Neural cell (in vitro differentiated cells): ENCODE results near the gene EIF2S2. TPM values are rescaled to one million over a fixed set of nuclear protein-coding genes. Genes with fewer than 3 reads are reported as not detected.

Experiments used
- H2AFZ ChIP-seq: fragments of 200-600, 300-800 bp; sonication (generic), shearing (Covaris generic); 2 replicates; pipeline ENCODE4 v1.6.0; 2014; ENCODE audit warnings: low read depth, mild to moderate bottlenecking, antibody characterized with exemption, low read length, moderate library complexity
- H3F3A ChIP-seq: fragments of 200-600 bp; shearing (Covaris generic); 2 replicates; pipeline ENCODE4 v1.6.1; 2016; ENCODE audit warnings: mild to moderate bottlenecking, moderate library complexity, mixed read lengths, antibody characterized with exemption, low read length; ENCODE audit not compliant: insufficient read depth, poor library complexity, severe bottlenecking
- H3K27ac ChIP-seq: fragments of 200-600, 300-800 bp; sonication (generic), shearing (Covaris generic); 2 replicates; pipeline ENCODE4 v1.5.1; 2014; ENCODE audit warnings: mild to moderate bottlenecking, low read length, moderate library complexity
- H3K27me3 ChIP-seq: fragments of 300-800, 200-600 bp; sonication (generic), shearing (Covaris generic); 2 replicates; pipeline ENCODE4 v1.6.0; 2014; ENCODE audit warnings: mild to moderate bottlenecking, low read depth, low read length, moderate library complexity; ENCODE audit not compliant: insufficient read depth
- H3K36me3 ChIP-seq: fragments of 300-800, 200-600 bp; sonication (generic), shearing (Covaris generic); 2 replicates; pipeline ENCODE4 v1.5.1; 2014; ENCODE audit warnings: mild to moderate bottlenecking, antibody characterized with exemption, low read length, moderate library complexity; ENCODE audit not compliant: insufficient read depth
- H3K4me2 ChIP-seq: fragments of 300-800, 200-600 bp; sonication (generic), shearing (Covaris generic); 2 replicates; pipeline ENCODE4 v1.6.0; 2014; ENCODE audit warnings: mild to moderate bottlenecking, low read length
- H3K4me3 ChIP-seq: fragments of 300-800, 200-600 bp; sonication (generic), shearing (Covaris generic); 2 replicates; pipeline ENCODE4 v1.5.1; 2014; ENCODE audit warnings: mild to moderate bottlenecking, low read length, moderate library complexity
- H3K79me2 ChIP-seq: fragments of 200-600 bp; shearing (Covaris generic); replicated peaks from 2 replicates; pipeline ENCODE4 v1.6.0; 2014; ENCODE audit warnings: mild to moderate bottlenecking, low read length, moderate library complexity; ENCODE audit not compliant: insufficient read depth
- H3K9ac ChIP-seq: fragments of 300-800, 200-600 bp; sonication (generic), shearing (Covaris generic); 2 replicates; pipeline ENCODE4 v1.6.1; 2016; ENCODE audit warnings: mild to moderate bottlenecking, low read length, mixed read lengths
- H3K9me2 ChIP-seq: fragments of 200-600 bp; shearing (Covaris generic); 2 replicates; pipeline ENCODE4 v1.6.1; 2016; ENCODE audit warnings: mild to moderate bottlenecking, low read length, mixed read lengths; ENCODE audit not compliant: insufficient read depth
- H3K9me3 ChIP-seq: fragments of 200-600, 300-800 bp; sonication (generic), shearing (Covaris generic); 2 replicates; pipeline ENCODE4 v1.6.1; 2016; ENCODE audit warnings: mild to moderate bottlenecking, mixed run types, low read length, moderate library complexity, mixed read lengths
- H4K20me1 ChIP-seq: fragments of 200-600 bp; shearing (Covaris generic); 2 replicates; pipeline ENCODE4 v1.6.1; 2016; ENCODE audit warnings: mild to moderate bottlenecking, mixed run types; ENCODE audit not compliant: insufficient read depth
- EP300 ChIP-seq: fragments of 450-650 bp; conservative IDR thresholded peaks from 2 replicates; pipeline ENCODE4 v1.6.1; 2014; ENCODE audit warnings: antibody characterized with exemption, mild to moderate bottlenecking, moderate library complexity; ENCODE audit not compliant: poor library complexity, severe bottlenecking
- EZH2 ChIP-seq: fragments of 200-600, 300-800 bp; shearing (Covaris generic), sonication (generic); IDR thresholded peaks from 2 replicates; pipeline ENCODE4 v1.6.1; 2014; ENCODE audit warnings: antibody characterized with exemption, low read length, borderline replicate concordance, mild to moderate bottlenecking; ENCODE audit not compliant: insufficient read depth, poor library complexity, severe bottlenecking
- MXI1 ChIP-seq: fragments of 450-650 bp; conservative IDR thresholded peaks from 2 replicates; pipeline ENCODE4 v1.6.1; 2014; ENCODE audit warnings: antibody characterized with exemption, mild to moderate bottlenecking; ENCODE audit not compliant: poor library complexity, severe bottlenecking
- POLR2AphosphoS5 ChIP-seq: IDR thresholded peaks from 2 replicates; pipeline ENCODE4 v1.6.1; 2012
- RAD21 ChIP-seq: fragments of 450-650 bp; conservative IDR thresholded peaks from 2 replicates; pipeline ENCODE4 v1.6.1; 2014; ENCODE audit warnings: antibody characterized with exemption, mild to moderate bottlenecking, moderate library complexity
- SMC3 ChIP-seq: fragments of 450-650 bp; conservative IDR thresholded peaks from 2 replicates; pipeline ENCODE4 v1.6.1; 2014; ENCODE audit warnings: antibody characterized with exemption, mild to moderate bottlenecking, moderate library complexity; ENCODE audit not compliant: poor library complexity
- TAF1 ChIP-seq: IDR thresholded peaks from 2 replicates; pipeline ENCODE4 v1.6.1; 2012; ENCODE audit warnings: low read depth
- polyA plus RNA-seq: library from polyadenylated mRNA; depleted of rRNA; stranded (reverse); fragments of >200 nt; gene quantifications from 2 replicates; pipeline ENCODE4 v1.2.3, GENCODE V29; 2014
- TF ChIP-seq, protein P1 (sequence below): fragments of 450-650 bp; IDR thresholded peaks from 2 replicates; pipeline ENCODE4 v1.5.1; 2014; ENCODE audit warnings: antibody characterized with exemption, mild to moderate bottlenecking, moderate library complexity; ENCODE audit not compliant: poor library complexity, severe bottlenecking
- TF ChIP-seq, protein P2 (sequence below): IDR thresholded peaks from 2 replicates; pipeline ENCODE4 v1.6.1; 2012; ENCODE audit warnings: borderline replicate concordance

EIF2S2 gene
- polyA plus RNA-seq, 1 donor from 2014 or later: 62.6 TPM

DNA sequence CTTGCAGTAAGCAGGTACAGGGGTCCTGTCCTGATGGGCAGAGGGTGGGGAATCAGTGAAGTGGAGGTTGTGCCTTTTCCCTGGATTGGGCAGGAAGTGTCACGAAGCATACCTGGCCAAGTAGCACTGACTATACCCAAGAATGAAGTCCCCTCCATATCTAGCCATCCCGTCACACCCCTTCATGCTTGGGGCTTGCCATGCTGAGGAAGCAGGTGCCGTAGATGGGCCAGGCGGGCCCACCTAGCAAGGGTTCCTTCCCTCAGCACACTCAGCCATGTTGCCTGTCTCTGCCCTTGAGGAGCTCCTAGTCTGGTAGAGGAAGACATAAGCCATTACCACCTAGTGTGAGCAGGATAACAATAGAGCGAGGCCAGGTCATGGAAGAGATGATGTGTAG, 33.5 kb downstream of the EIF2S2 start:
- H3K4me3 ChIP-seq: no peak overlapping the region
- H4K20me1 ChIP-seq: no peaks in the 10 kb centered on the region
- no peaks in the 10 kb centered on the region for H3K27me3 ChIP-seq
- H3K9ac ChIP-seq: no peak overlapping the region
- H3K4me2 ChIP-seq: no peak overlapping the region
- no peak overlapping the region for H3K27ac ChIP-seq
- TF ChIP-seq TAF1 (no peak), RAD21 (no peak), EZH2 (no peak), EP300 (no peak), SMC3 (no peak), MXI1 (no peak), POLR2AphosphoS5 (no peak)
- TF ChIP-seq, protein P1, sequence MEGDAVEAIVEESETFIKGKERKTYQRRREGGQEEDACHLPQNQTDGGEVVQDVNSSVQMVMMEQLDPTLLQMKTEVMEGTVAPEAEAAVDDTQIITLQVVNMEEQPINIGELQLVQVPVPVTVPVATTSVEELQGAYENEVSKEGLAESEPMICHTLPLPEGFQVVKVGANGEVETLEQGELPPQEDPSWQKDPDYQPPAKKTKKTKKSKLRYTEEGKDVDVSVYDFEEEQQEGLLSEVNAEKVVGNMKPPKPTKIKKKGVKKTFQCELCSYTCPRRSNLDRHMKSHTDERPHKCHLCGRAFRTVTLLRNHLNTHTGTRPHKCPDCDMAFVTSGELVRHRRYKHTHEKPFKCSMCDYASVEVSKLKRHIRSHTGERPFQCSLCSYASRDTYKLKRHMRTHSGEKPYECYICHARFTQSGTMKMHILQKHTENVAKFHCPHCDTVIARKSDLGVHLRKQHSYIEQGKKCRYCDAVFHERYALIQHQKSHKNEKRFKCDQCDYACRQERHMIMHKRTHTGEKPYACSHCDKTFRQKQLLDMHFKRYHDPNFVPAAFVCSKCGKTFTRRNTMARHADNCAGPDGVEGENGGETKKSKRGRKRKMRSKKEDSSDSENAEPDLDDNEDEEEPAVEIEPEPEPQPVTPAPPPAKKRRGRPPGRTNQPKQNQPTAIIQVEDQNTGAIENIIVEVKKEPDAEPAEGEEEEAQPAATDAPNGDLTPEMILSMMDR: no peak
- TF ChIP-seq, protein P2, sequence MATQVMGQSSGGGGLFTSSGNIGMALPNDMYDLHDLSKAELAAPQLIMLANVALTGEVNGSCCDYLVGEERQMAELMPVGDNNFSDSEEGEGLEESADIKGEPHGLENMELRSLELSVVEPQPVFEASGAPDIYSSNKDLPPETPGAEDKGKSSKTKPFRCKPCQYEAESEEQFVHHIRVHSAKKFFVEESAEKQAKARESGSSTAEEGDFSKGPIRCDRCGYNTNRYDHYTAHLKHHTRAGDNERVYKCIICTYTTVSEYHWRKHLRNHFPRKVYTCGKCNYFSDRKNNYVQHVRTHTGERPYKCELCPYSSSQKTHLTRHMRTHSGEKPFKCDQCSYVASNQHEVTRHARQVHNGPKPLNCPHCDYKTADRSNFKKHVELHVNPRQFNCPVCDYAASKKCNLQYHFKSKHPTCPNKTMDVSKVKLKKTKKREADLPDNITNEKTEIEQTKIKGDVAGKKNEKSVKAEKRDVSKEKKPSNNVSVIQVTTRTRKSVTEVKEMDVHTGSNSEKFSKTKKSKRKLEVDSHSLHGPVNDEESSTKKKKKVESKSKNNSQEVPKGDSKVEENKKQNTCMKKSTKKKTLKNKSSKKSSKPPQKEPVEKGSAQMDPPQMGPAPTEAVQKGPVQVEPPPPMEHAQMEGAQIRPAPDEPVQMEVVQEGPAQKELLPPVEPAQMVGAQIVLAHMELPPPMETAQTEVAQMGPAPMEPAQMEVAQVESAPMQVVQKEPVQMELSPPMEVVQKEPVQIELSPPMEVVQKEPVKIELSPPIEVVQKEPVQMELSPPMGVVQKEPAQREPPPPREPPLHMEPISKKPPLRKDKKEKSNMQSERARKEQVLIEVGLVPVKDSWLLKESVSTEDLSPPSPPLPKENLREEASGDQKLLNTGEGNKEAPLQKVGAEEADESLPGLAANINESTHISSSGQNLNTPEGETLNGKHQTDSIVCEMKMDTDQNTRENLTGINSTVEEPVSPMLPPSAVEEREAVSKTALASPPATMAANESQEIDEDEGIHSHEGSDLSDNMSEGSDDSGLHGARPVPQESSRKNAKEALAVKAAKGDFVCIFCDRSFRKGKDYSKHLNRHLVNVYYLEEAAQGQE: no peak
- no peaks in the 10 kb centered on the region for H3K9me3 ChIP-seq
- H3F3A ChIP-seq: no peaks in the 10 kb centered on the region
- H2AFZ ChIP-seq: no peak overlapping the region
- no peaks in the 10 kb centered on the region for H3K9me2 ChIP-seq
- no peaks in the 10 kb centered on the region for H3K79me2 ChIP-seq
- H3K36me3 ChIP-seq: peaks cover 4% of the 10 kb centered on the region

DNA sequence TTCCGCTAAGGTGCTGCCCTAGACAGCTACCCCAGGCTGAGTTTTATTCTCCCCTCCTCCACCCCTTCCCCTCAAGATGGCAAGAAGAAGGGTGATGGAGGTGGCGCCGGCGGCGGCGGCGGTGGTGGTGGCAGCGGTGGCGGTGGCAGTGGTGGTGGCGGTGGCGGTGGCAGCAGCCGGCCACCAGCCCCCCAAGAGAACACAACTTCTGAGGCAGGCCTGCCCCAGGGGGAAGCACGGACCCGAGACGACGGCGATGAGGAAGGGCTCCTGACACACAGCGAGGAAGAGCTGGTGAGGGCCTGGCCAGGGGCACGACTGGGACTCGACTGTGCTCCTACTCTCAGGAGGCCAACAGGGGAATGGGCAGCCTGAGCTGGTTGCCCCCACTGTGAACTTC, 35.1 kb downstream of the EIF2S2 start:
- H3K9me3 ChIP-seq: no peaks in the 10 kb centered on the region
- no peaks in the 10 kb centered on the region for H3K27me3 ChIP-seq
- H3F3A ChIP-seq: no peaks in the 10 kb centered on the region
- no peaks in the 10 kb centered on the region for H3K36me3 ChIP-seq
- no peak overlapping the region for H3K4me2 ChIP-seq
- H3K4me3 ChIP-seq: no peak overlapping the region
- no peaks in the 10 kb centered on the region for H4K20me1 ChIP-seq
- no peak overlapping the region for H3K9ac ChIP-seq
- H2AFZ ChIP-seq: no peak overlapping the region
- H3K27ac ChIP-seq: no peak overlapping the region
- H3K9me2 ChIP-seq: no peaks in the 10 kb centered on the region
- no peak for TF ChIP-seq MXI1
- no peak for TF ChIP-seq EZH2
- no peak for TF ChIP-seq TAF1
- TF ChIP-seq, protein P2: no peak
- no peak for TF ChIP-seq EP300
- TF ChIP-seq SMC3: no peak
- no peak for TF ChIP-seq RAD21
- TF ChIP-seq POLR2AphosphoS5: no peak
- TF ChIP-seq, protein P1: no peak
- no peaks in the 10 kb centered on the region for H3K79me2 ChIP-seq
